ENCODE results near the gene SLC7A14. TPM values are rescaled to one million over a fixed set of nuclear protein-coding genes. Genes with fewer than 3 reads are reported as not detected.

SLC7A14 gene
- total RNA-seq, 1 experiment from 2014 or later = not detected

DNA sequence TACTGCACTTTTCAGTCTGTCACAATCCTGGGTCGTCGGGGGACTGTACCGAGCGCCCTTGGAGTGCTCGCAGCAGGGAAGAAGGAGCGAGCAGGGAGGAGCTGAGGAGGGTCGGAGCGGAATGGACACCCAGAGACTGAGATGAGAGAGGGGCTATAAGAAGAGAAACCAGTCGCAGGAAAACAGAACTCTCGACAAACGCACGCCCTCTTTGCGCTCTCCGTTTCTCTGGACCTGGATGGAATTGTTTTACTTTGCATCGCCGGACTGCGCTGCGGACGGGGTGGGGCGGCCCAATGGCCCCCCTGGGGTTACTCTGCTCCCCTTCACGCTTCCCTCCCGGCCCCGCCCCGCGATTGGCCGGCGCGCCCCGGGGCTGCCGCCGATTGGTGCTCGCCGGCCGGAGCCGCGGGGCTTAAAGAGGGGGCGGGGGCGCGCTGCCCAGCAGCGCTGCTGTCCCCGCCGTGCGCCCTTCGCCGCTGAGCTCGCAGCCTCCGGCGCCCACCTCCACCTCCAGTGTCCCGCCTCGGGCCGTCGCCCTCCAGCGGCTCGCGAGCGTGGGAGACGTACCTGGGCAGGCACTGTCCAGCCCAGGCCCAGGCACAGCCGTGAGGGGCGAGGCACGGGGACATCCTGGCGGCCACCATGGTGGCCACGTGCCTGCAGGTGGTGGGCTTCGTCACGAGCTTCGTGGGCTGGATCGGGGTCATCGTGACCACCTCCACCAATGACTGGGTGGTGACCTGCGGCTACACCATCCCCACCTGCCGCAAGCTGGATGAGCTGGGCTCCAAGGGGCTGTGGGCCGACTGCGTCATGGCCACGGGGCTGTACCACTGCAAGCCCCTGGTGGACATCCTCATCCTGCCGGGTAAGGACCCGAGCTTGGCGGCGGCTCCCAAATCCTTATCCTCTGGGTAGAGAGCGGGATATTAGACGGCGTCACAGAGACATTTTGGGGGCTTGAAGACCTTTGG lies 167.2 kb downstream of the SLC7A14 start, which contains the start of gene CLDN11:
TSS of gene CLDN11 (plus strand) at position 447 of the 977 bp plus-strand sequence. CDS start at position 646, 199 bp downstream.
- peak within 1 kb of the TSS; percentile 51 for H3K4me3 ChIP-seq
- no peaks in the 10 kb centered on the region for H3K9me3 ChIP-seq
- no peaks in the 10 kb centered on the region for H3K27me3 ChIP-seq
- no peaks in the 10 kb centered on the region for H3K36me3 ChIP-seq
- DNase-seq = peak; percentile 76

DNA sequence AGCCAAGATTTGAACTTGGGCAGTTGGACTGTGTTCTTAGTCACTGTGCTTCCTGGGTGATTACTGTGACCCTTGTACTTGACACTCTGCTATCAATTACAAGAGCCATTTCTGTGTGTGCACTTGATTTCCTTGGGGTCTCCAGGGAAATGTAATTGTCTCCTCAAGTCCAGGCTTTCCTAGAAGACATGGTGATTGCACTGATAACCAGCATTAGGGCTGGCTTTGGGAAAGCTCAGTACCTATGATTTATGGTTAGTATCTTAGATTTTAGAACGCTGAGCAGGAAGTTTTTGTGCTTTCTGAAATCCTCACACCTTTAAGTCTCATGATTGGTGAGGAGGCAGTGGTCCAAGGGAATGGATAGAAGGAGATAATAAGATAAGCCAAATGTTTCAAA lies 168.8 kb downstream of the SLC7A14 start:
- Histone ChIP-seq H3K4me3 (no peak overlapping the region), H3K36me3 (no peaks in the 10 kb centered on the region), H3K9me3 (no peaks in the 10 kb centered on the region), H3K27me3 (no peaks in the 10 kb centered on the region)
- no peak for DNase-seq

DNA sequence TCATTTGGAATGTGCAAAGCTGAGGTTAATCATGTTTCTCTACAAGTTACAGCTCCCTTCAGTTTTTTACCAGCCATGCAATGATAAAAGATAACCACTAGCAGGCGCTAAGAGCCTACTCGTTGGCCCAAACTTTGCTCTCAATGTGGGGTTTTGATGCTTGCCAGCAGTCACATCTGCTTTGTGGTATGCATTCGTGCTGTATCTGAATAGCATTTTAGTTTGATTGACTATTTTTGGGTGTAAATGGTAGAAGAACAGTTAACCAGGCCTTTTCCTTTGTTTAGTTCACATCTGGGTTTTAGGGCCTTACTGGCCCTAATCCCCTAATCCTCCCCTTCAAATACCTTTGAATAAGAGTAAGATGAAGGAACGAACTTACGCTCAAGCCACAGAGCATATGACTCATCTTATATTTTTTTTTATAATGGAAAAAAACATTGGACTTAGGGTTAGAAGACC lies 171.6 kb downstream of the SLC7A14 start:
- no peak overlapping the region for H3K4me3 ChIP-seq
- DNase-seq = peak; percentile 70

DNA sequence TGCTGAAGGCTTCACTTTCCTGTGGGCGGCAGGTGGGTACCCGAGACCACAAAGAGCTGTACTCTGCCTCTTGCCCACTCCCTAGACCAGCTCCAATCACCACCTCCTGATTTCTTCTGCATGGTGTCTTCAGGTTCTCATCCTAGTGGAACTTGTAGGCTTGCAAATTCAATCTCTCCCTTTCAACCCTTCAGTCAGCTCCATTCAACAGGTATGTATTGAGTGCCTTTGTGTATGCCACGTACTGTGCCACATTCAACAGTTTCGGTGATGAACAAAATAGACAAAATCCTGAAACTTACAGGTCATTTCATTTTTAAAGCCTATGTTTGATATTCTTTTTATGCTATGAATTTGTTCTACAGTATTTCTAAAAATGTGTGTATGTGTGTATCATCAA lies 172.6 kb downstream of the SLC7A14 start:
- DNase-seq = no peak
- Histone ChIP-seq H3K27me3 (no peaks in the 10 kb centered on the region), H3K4me3 (no peak overlapping the region), H3K36me3 (no peaks in the 10 kb centered on the region), H3K9me3 (no peaks in the 10 kb centered on the region)

More for the DNA sequence above, 171.6 kb downstream of the SLC7A14 start:
- Histone ChIP-seq H3K9me3 (no peaks in the 10 kb centered on the region), H3K36me3 (no peaks in the 10 kb centered on the region), H3K27me3 (no peaks in the 10 kb centered on the region)

DNA sequence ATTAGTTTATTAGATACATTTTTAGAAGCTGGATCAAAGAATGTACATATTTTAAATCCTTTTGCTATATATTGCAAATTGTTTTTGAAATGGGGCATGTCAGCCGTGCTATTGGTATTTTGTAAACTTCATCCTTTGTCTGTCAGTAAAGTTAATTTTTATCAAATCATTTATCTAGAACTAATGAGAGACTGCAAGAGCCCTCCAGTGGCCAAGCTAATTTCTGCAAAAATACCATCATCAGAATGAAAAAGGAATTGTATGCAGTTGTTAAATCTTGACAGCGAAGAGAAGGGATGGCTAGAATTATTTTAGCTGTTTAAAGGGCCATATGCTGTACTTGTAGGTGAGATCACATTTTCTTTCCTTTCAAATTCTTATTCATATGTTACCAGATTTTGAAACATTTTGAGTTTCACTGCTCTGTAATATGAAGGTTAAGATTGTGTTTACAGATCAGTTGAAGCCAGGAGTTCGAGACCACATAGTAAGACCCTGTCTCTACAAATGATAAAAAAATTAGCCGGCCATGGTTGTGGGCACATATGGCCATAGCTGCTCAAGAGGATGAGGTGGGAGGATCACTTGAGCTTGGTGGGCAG lies 175.3 kb downstream of the SLC7A14 start:
- DNase-seq = no peak
- Histone ChIP-seq H3K4me3 (no peak overlapping the region), H3K9me3 (no peaks in the 10 kb centered on the region), H3K36me3 (no peaks in the 10 kb centered on the region), H3K27me3 (no peaks in the 10 kb centered on the region)

Other genes starting within 250 kb of the SLC7A14 start
- 26.8 and 27.5 TPM in 2 replicates for gene SKIL, start 228.4 kb downstream of the SLC7A14 start, total RNA-seq (2014; rRNA removed; shearing (Covaris generic); ENCODE audit: low replicate concordance)
- gene CLDN11, start 167.2 kb downstream of the SLC7A14 start, total RNA-seq (2014; rRNA removed; shearing (Covaris generic); ENCODE audit: low replicate concordance) = 18.6 and 28.7 TPM in 2 replicates

Data from MG63 (cell line).